ENCODE results near the gene EEF1AKMT3. TPM values are rescaled to one million over a fixed set of nuclear protein-coding genes. Genes with fewer than 3 reads are reported as not detected.

The EEF1AKMT3 gene
- total and polyA plus RNA-seq, 9 of the 15 experiments (the other 6 are each of a cell fraction or from before 2014, with no cell fraction given), result 4.1 to 17.2 (median 7.9) TPM

GRCh38 chr12:57731411-57732080 is 40.9 kb upstream of the EEF1AKMT3 start:
- H3K9ac ChIP-seq (ENCODE audit: insufficient read depth in 1 of 2, low read depth in 2 of 2, low read length in 2 of 2), result no peak overlapping the region
- in situ Hi-C loops (cut with MboI), result loop anchor here (5.0 kb wide), 1 partner anchor 104 kb away; no protein-coding TSS in a partner anchor
- FAIRE-seq (no peak), DNase-seq (ENCODE audit: extremely low read depth in 1 of 4, low spot score in 3 of 4) (no peak), ATAC-seq (no peak)
- ChIA-PET CTCF (ENCODE audit: low intra/inter-chr PET ratio) (interaction anchor here (1.8 kb wide), 1 partner anchor 148 kb away, joined by 4 read pairs; no protein-coding TSS in a partner anchor), POLR2A (interaction anchor here (0.6 to 1.5 kb wide), 4 partner anchors 10 to 213 kb away, joined by 3 to 6 read pairs (median 4); no protein-coding TSS in a partner anchor)
- peaks cover 6 to 19% of the 10 kb centered on the region in 2 experiments; a peak in 4 of 5 replicates for H3K4me1 ChIP-seq (replicated peaks in 1 of 2; ENCODE audit: control insufficient read depth in 2 of 2, insufficient read depth in 2 of 2, low read length in 2 of 2)
- peaks cover 4% of the 10 kb centered on the region for H3K9me1 ChIP-seq (ENCODE audit: control insufficient read depth, insufficient read depth, low read length)
- no peaks in the 10 kb centered on the region for H3K79me2 ChIP-seq (ENCODE audit: control insufficient read depth, insufficient read depth, low read length)
- no peak overlapping the region for H3K4me3 ChIP-seq
- no peak overlapping the region for H3K4me2 ChIP-seq (ENCODE audit: insufficient read depth, low read length)
- H3K27me3 ChIP-seq (ENCODE audit: control insufficient read depth in 2 of 2, insufficient read depth in 2 of 2, low read length in 2 of 2), result peaks cover 35 to 55% of the 10 kb centered on the region in 2 experiments
- no peaks in the 10 kb centered on the region; the same call in 1 of the 2 replicates for H4K20me1 ChIP-seq (replicated peaks; ENCODE audit: control insufficient read depth, insufficient read depth, low read length)
- no TSS peak for BruUV-seq (replicated peaks)
- intact Hi-C loops (cut with micrococcal nuclease), result no loop called here
- TF ChIP-seq TAF1 (IDR thresholded peaks at IDR 0.05; ENCODE audit: control insufficient read depth, extremely low read depth, insufficient read depth, low read length, severe bottlenecking) (no peak), XRCC3 (IDR thresholded peaks at IDR 0.05) (no peak), ZNF282 (CRISPR knock-in tag; IDR thresholded peaks at IDR 0.05) (no peak)
- WGBS (ENCODE audit: insufficient coverage, low coverage, missing lambda C conversion rate), result 2% methylated on average over 19 of the region's 19 CpGs
- H2AFZ ChIP-seq (ENCODE audit: low read depth, low read length), result no peak overlapping the region
- H3K9me3 ChIP-seq (replicated peaks; ENCODE audit: control insufficient read depth, insufficient read depth, low read depth, low read length), result no peaks in the 10 kb centered on the region; the same call in 1 of the 2 replicates
- no peak overlapping the region for H3K27ac ChIP-seq (ENCODE audit: extremely low read depth, low read depth, low read length)
- no peaks in the 10 kb centered on the region for H3K36me3 ChIP-seq (ENCODE audit: control insufficient read depth, insufficient read depth, low read length)

- no TSS peak for BruUV-seq (replicated peaks)
- no peaks in the 10 kb centered on the region for H3K9me3 ChIP-seq (replicated peaks; ENCODE audit: control insufficient read depth, insufficient read depth, low read depth, low read length)
Measured at GRCh38 chr12:57732270-57732669, 40.1 kb upstream of the EEF1AKMT3 start.

More at GRCh38 chr12:57732270-57732669, 40.1 kb upstream of the EEF1AKMT3 start:
- H3K27me3 ChIP-seq (ENCODE audit: control insufficient read depth in 2 of 2, insufficient read depth in 2 of 2, low read length in 2 of 2), result peaks cover 35 to 61% of the 10 kb centered on the region in 2 experiments
- no peaks in the 10 kb centered on the region for H3K79me2 ChIP-seq (ENCODE audit: control insufficient read depth, insufficient read depth, low read length)
- in situ Hi-C loops (cut with MboI) (loop anchor here (5.0 kb wide), 1 partner anchor 105 kb away; no protein-coding TSS in a partner anchor), intact Hi-C loops (cut with micrococcal nuclease) (no loop called here)
- H4K20me1 ChIP-seq (replicated peaks; ENCODE audit: control insufficient read depth, insufficient read depth, low read length), result no peaks in the 10 kb centered on the region; the same call in 1 of the 2 replicates
- no peak overlapping the region for H3K9ac ChIP-seq (ENCODE audit: insufficient read depth in 1 of 2, low read depth in 2 of 2, low read length in 2 of 2)
- no peak overlapping the region for H2AFZ ChIP-seq (ENCODE audit: low read depth, low read length)
- no peak overlapping the region for H3K4me2 ChIP-seq (ENCODE audit: insufficient read depth, low read length)
- no peak overlapping the region for H3K4me3 ChIP-seq
- ChIA-PET POLR2A (interaction anchor here (0.6 to 1.5 kb wide), 6 partner anchors 12 to 214 kb away, joined by 3 to 6 read pairs (median 4); partner anchors contain the start of genes CDK4 and TSPAN31), CTCF (ENCODE audit: low intra/inter-chr PET ratio) (interaction anchor here (1.8 kb wide), 1 partner anchor 148 kb away, joined by 4 read pairs; no protein-coding TSS in a partner anchor)
- ATAC-seq (no peak), FAIRE-seq (no peak), DNase-seq (ENCODE audit: extremely low read depth in 1 of 4, low spot score in 3 of 4) (no peak)
- TF ChIP-seq TARDBP (IDR thresholded peaks at IDR 0.05) (no peak), CEBPB (tag; IDR thresholded peaks at IDR 0.05) (peak; percentile 37; the same call in 1 of the 2 replicates)
- WGBS (ENCODE audit: insufficient coverage, low coverage, missing lambda C conversion rate), result 5% methylated on average over 4 of the region's 4 CpGs
- H3K9me1 ChIP-seq (ENCODE audit: control insufficient read depth, insufficient read depth, low read length), result peaks cover 4% of the 10 kb centered on the region
- H3K4me1 ChIP-seq (replicated peaks in 1 of 2; ENCODE audit: control insufficient read depth in 2 of 2, insufficient read depth in 2 of 2, low read length in 2 of 2), result peaks cover 9 to 21% of the 10 kb centered on the region in 2 experiments; a peak in 4 of 5 replicates
- no peak overlapping the region for H3K27ac ChIP-seq (ENCODE audit: extremely low read depth, low read depth, low read length)
- H3K36me3 ChIP-seq (ENCODE audit: control insufficient read depth, insufficient read depth, low read length), result no peaks in the 10 kb centered on the region

Data from K562 (cell line).